HG03575 (cell line): ENCODE data around the gene PDE4D.

ENCODE experiments used
- ATAC-seq: cut with Tn5 transposase; IDR thresholded peaks from one replicate; pipeline ENCODE4 v1.9.1; 2021; ENCODE audit not compliant: unreplicated experiment, insufficient number of reproducible peaks, low FRiP score; ENCODE audit errors: extremely low read depth

PDE4D gene

GRCh38 chr5:59648949-59649921 lies 244.3 kb downstream of the PDE4D start:
- no peak for ATAC-seq

- ATAC-seq = no peak
These were observed 245.3 kb downstream of the PDE4D start for GRCh38 chr5:59648038-59648831.

GRCh38 chr5:59645380-59645779 lies 248.1 kb downstream of the PDE4D start:
- ATAC-seq = no peak

- ATAC-seq = no peak
These were observed 253.1 kb downstream of the PDE4D start for GRCh38 chr5:59640411-59640810.

- ATAC-seq = no peak
These were observed 255.5 kb downstream of the PDE4D start for GRCh38 chr5:59637884-59638580.

- ATAC-seq = no peak
These were observed 264.0 kb downstream of the PDE4D start for GRCh38 chr5:59629561-59629960.

- no peak for ATAC-seq
These were observed 265.3 kb downstream of the PDE4D start for GRCh38 chr5:59628062-59628828.

- ATAC-seq = no peak
These were observed 268.6 kb downstream of the PDE4D start for GRCh38 chr5:59624898-59625297.

- ATAC-seq = no peak
These were observed 270.7 kb downstream of the PDE4D start for GRCh38 chr5:59622848-59623247.

- ATAC-seq = no peak
These were observed 272.0 kb downstream of the PDE4D start for GRCh38 chr5:59621477-59621876.

- no peak for ATAC-seq
These were observed 272.9 kb downstream of the PDE4D start for GRCh38 chr5:59620535-59621212.

- ATAC-seq = no peak
These were observed 274.9 kb downstream of the PDE4D start for GRCh38 chr5:59618644-59619043.

- ATAC-seq = no peak
These were observed 276.2 kb downstream of the PDE4D start for GRCh38 chr5:59617186-59617771.

GRCh38 chr5:59616413-59616812 lies 277.1 kb downstream of the PDE4D start:
- ATAC-seq = no peak

- no peak for ATAC-seq
These were observed 278.3 kb downstream of the PDE4D start for GRCh38 chr5:59615272-59615671.

- no peak for ATAC-seq
These were observed 283.8 kb downstream of the PDE4D start for GRCh38 chr5:59609501-59610265.

- no peak for ATAC-seq
These were observed 284.8 kb downstream of the PDE4D start for GRCh38 chr5:59608745-59609144.
